HG03103 (cell line): ENCODE measurements around the gene LRRC10.

ENCODE experiments used
- ATAC-seq: cut with Tn5 transposase; IDR thresholded peaks from one replicate; pipeline ENCODE4 v1.9.1; 2021; ENCODE audit warnings: low read depth; ENCODE audit not compliant: unreplicated experiment

Gene LRRC10

GRCh38 chr12:69570545-69571399, 39.9 kb downstream of the LRRC10 start:
- no peak for ATAC-seq

- no peak for ATAC-seq
Observed at GRCh38 chr12:69570000-69570516, 40.6 kb downstream of the LRRC10 start.

- ATAC-seq = no peak
Observed at GRCh38 chr12:69569236-69569635, 41.5 kb downstream of the LRRC10 start.

- no peak for ATAC-seq
Observed at GRCh38 chr12:69566603-69567002, 44.1 kb downstream of the LRRC10 start.

GRCh38 chr12:69563166-69563762, 47.4 kb downstream of the LRRC10 start:
- no peak for ATAC-seq
